GM10248 (cell line): Measurements from ENCODE around the gene PPP6C.

Experiments used
- CTCF ChIA-PET: fragments of 300-600 bp; sonication (Branson Sonifier 250); formaldehyde crosslinking; extraction: SDS; loops from one replicate; lab custom pipeline; 2021; ENCODE audit warnings: antibody characterized with exemption; lab: Yijun Ruan, JAX
- POLR2A ChIA-PET: fragments of 350-650 bp; sonication (Branson Sonifier 250); formaldehyde crosslinking; extraction: SDS; loops from one replicate; lab custom pipeline; 2020; ENCODE audit warnings: antibody characterized with exemption; lab: Yijun Ruan, JAX
- DNase-seq: peaks from one replicate; pipeline ENCODE4 v3.0.0; 2012; ENCODE audit errors: extremely low spot score
- TF ChIP-seq, protein P1 (sequence below): IDR thresholded peaks from 2 replicates; pipeline ENCODE4 v1.5.1; 2012; ENCODE audit warnings: mild to moderate bottlenecking, low read depth; ENCODE audit errors: extremely low read depth, missing control alignments, control extremely low read depth

Gene PPP6C

DNA sequence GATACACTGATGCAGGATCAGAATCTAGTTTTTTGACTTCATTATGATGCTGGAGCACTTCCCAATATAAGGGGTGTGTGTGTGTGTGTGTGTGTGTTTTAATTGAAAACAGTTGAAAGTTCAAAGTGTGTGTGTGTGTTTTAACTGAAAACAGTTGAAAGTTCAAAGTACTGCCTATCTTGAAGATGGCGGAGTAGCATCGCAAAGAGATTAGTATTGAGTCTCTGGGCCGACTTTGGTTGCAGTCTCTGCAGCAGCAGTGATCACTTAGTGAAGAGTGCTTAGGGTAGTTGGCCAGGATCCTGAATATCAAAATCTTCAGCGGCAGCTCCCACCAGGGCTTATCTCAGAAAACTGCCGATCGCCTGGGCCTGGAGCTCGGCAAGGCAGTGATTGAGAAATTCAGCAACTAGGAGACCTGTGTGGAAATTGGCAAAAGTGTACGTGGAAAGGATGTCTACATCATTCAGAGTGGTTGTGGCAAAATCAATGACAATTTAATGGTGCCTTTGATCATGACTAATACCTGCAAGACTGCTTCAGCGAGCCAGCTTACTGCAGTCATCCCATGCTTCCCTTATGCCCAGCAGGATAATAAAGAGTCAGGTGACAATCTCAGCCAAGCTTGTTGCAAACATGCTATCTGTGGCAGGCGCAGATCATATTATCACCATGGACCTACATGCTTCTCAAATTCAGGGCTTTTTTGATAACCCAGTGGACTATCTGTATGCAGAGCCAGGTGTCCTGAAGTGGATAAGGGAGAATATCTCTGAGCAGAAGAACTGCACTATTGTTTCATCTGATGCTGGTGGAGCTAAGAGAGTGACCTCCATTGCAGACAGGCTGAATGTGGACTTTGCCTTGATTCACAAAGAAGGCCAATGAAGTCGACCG is 39.0 kb downstream of the PPP6C start:
- TF ChIP-seq, protein P1, sequence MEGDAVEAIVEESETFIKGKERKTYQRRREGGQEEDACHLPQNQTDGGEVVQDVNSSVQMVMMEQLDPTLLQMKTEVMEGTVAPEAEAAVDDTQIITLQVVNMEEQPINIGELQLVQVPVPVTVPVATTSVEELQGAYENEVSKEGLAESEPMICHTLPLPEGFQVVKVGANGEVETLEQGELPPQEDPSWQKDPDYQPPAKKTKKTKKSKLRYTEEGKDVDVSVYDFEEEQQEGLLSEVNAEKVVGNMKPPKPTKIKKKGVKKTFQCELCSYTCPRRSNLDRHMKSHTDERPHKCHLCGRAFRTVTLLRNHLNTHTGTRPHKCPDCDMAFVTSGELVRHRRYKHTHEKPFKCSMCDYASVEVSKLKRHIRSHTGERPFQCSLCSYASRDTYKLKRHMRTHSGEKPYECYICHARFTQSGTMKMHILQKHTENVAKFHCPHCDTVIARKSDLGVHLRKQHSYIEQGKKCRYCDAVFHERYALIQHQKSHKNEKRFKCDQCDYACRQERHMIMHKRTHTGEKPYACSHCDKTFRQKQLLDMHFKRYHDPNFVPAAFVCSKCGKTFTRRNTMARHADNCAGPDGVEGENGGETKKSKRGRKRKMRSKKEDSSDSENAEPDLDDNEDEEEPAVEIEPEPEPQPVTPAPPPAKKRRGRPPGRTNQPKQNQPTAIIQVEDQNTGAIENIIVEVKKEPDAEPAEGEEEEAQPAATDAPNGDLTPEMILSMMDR: no peak
- ChIA-PET CTCF (interaction anchor here (0.9 to 4.0 kb wide), 3 partner anchors 8 to 26 kb away, joined by 3 to 19 read pairs (median 3); partner anchors contain the start of gene SCAI), POLR2A (no interaction called here)
- no peak for DNase-seq

DNA sequence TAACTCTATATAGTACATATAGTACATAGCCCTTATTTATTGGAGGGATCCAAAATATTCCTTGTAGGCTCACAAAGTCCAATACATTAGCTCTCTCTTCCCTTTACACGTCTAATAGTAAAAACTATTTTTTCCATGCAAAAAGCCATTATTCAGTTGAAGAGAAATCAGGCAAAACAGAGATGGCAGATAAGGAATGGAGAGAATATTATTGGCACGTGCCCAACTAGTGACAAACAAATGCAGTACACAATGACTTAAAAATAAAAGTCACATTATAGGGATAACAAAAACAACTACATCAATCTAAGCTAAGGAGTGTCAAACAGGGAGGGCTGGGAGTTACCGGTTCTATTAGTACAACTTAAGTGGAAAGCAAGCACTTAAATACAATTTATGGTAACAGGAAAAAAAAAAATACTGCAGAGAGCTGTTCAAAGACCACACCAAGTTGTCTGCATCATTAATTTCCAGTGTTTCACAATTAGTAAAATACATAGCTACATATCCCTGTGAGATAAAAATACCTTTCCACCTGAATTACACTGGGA is 42.1 kb downstream of the PPP6C start:
- ChIA-PET CTCF (interaction anchor here (0.9 to 2.1 kb wide), 7 partner anchors 10 to 373 kb away, joined by 3 to 7 read pairs (median 4); partner anchors contain the start of gene OLFML2A), POLR2A (no interaction called here)
- no peak for DNase-seq
- TF ChIP-seq, protein P1: no peak

DNA sequence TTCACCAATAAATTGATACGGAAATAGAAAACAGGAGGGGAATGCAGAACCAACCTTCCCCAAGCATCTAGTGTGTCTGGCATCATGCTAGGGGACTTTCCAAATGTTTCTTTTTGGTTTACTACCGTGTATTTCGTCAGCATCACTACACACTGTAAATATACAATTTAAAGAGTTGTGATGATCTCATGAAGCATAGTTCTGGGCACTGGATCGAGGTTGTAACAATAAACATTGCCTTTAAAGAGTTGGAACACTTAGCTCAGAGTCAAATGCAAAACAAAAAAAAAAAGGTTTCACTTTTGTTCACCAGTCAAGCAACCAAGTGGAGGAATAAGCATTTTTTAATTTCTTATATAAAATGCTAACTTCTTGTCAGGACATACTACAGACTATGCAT is 43.4 kb downstream of the PPP6C start:
- ChIA-PET POLR2A (no interaction called here), CTCF (interaction anchor here (0.6 to 1.2 kb wide), 4 partner anchors 15 to 375 kb away, joined by 3 read pairs; partner anchors contain the start of gene WDR38)
- no peak for DNase-seq
- TF ChIP-seq, protein P1: no peak

DNA sequence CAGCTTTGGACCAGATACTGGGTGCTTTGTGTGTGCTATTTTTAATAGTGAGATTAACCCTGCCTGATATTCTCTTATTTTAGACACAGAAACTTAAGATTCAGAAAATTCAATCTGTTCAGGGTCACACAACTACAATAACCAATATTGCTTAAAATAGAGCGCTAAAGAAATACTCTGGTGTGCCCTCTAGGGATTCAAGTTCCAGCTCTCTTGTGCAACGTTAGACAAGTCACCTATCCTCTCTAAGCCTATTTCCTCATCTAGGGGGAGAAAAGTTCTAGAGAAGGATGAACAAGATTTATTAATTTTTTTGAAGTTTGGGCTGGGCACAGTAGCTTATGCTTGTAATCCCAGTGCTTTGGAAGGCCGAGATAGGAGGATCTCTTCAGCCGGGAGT is 44.2 kb downstream of the PPP6C start:
- TF ChIP-seq, protein P1: no peak
- POLR2A ChIA-PET: interaction anchor here (0.7 kb wide), 1 partner anchor 106 kb away, joined by 3 read pairs; no protein-coding TSS in a partner anchor
- no peak for DNase-seq
- CTCF ChIA-PET: interaction anchor here (1.2 kb wide), 1 partner anchor 374 kb away, joined by 3 read pairs; no protein-coding TSS in a partner anchor

DNA sequence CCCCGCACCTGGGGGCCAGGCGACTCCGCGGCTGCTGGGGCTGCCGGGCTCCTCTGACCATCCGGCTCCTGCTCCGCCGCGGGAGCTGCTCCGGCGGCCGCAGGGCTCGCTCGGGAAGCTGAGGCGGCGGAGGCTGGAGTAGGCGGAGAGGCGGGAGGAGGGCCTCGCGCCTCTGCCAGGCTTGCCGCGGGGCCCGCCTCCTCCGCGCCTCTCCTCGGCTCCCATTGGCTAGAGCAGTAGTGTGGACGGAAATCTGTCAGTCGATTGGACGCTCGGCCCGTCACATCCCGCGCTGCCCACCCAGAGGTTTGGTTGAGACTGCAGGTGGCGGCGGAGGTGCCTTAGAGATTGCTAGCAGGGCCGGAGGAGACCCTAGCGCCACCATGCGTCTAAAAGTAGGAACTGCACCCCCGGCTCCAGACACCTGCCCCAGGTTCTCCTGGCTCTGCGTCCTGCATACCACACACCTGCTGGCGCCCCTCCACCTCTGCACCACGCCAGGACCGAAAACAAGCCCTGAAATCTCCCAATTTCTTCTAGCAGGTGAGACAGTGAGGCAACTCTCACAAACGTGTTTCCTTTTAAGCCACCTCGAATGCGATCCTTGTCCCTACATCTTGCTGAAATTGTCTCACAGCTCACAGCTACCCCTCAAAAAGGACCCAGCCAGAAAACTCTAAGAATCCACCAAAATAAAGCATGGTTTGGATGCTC is 46.1 kb downstream of the PPP6C start, which contains the start of gene SCAI:
Gene SCAI (minus strand): TSS at position 152 of the 714 bp plus-strand sequence. CDS start 91 bp downstream, at position 61.
- POLR2A ChIA-PET: interaction anchor here (0.6 to 0.7 kb wide), 3 partner anchors 84 to 291 kb away, joined by 3 to 5 read pairs (median 4); partner anchors contain the start of gene HSPA5
- CTCF ChIA-PET: interaction anchor here (0.6 to 3.8 kb wide), 23 partner anchors 8 to 372 kb away, joined by 3 to 19 read pairs (median 4); partner anchors contain the start of genes NR6A1 and WDR38
- DNase-seq: peak; percentile 98
- TF ChIP-seq, protein P1: peak; percentile 85
